NB4 (cell line): Measurements from ENCODE around the gene SLC23A3.

Experiments
- DNase-seq: peaks from one replicate; pipeline ENCODE4 v3.0.0; 2010; ENCODE audit warnings: low read depth
- H3K4me3 ChIP-seq: one replicate; pipeline ENCODE4 v1.5.1; 2011; ENCODE audit warnings: mild to moderate bottlenecking, low read depth, low read length, moderate library complexity
- CTCF ChIP-seq: IDR thresholded peaks from one replicate; pipeline ENCODE4 v1.5.1; 2012; ENCODE audit warnings: low read depth, low read length
- MAX ChIP-seq: IDR thresholded peaks from 2 replicates; pipeline ENCODE4 v1.6.1; 2011; ENCODE audit warnings: low read depth, low read length
- MYC ChIP-seq: IDR thresholded peaks from 2 replicates; pipeline ENCODE4 v1.6.1; 2011; ENCODE audit warnings: low read depth, low read length
- POLR2A ChIP-seq: IDR thresholded peaks from 2 replicates; pipeline ENCODE4 v1.6.1; 2011; ENCODE audit warnings: mild to moderate bottlenecking; ENCODE audit not compliant: insufficient read length; ENCODE audit errors: extremely low read depth

SLC23A3 gene

GRCh38 chr2:219215871-219216534, 46.2 kb upstream of the SLC23A3 start:
- H3K4me3 ChIP-seq: no peak overlapping the region
- TF ChIP-seq CTCF: no peak
- no peak for TF ChIP-seq MAX
- no peak for DNase-seq

GRCh38 chr2:219214786-219215185, 45.0 kb upstream of the SLC23A3 start:
- no peak overlapping the region for H3K4me3 ChIP-seq
- no peak for TF ChIP-seq MAX
- TF ChIP-seq CTCF: no peak
- no peak for TF ChIP-seq POLR2A
- no peak for TF ChIP-seq MYC
- no peak for DNase-seq

- DNase-seq: no peak
- no peak for TF ChIP-seq POLR2A
- TF ChIP-seq MAX: no peak
- TF ChIP-seq MYC: no peak
- no peak for TF ChIP-seq CTCF
- no peak overlapping the region for H3K4me3 ChIP-seq
These were observed 44.3 kb upstream of the SLC23A3 start for GRCh38 chr2:219214141-219214540.

GRCh38 chr2:219213486-219214071, 43.8 kb upstream of the SLC23A3 start:
- TF ChIP-seq MYC: no peak
- no peak for TF ChIP-seq POLR2A
- no peak for TF ChIP-seq CTCF
- no peak for TF ChIP-seq MAX
- DNase-seq: no peak
- no peak overlapping the region for H3K4me3 ChIP-seq

GRCh38 chr2:219213026-219213415, 43.2 kb upstream of the SLC23A3 start:
- no peak for TF ChIP-seq POLR2A
- TF ChIP-seq MYC: no peak
- no peak for TF ChIP-seq MAX
- no peak for TF ChIP-seq CTCF
- DNase-seq: no peak
- H3K4me3 ChIP-seq: no peak overlapping the region
